ENCODE data around the gene RELN.

Gene RELN

DNA sequence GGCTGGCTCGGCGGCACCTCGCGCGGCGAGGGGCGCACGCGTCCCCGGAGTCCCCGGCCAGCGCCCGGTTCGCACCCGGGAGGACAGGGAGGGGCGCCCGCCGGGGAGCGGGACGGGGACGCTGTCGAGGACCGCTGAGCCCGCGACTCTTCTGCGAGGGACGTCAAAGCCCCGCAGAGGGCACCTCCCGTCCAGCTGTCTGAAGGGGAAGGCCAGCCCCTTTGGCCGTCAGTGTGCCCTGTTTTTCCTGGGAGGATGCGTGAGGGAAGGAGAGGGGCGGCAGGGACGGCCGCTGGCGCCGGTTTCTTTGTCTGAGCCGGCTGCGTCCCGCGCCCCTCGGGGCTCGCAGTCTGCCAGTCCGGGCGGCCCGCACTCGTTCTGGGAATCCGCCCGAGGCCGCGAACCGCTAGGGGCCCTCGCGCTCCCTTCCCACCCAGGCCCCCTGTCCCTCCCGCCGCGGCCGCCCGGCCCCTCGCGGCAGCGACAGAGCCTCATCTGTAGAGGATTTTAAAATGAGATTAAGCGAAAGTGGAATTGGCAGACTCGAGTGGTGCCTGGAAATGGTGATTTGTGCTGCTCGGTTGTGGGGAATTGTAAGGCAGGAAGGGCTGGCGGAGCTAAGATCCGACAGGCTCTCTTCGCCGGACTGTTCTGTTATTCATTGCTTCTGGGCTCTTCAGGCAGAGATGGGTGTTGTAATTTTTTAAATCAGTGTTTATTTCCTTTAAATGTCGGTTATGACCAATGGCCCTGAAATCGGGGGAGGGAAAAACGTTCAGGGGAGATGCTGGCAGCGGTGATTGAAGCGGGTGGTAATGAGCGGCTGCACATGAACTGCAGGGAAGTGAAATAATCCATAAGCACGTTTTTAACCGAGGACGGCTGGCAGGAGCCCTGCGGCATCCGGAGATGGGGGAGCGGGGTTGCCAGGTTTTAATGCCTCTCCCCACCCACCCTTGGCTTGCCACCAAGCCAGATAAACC is 618 bp upstream of the RELN start:
- no peak for DNase-seq (ENCODE audit: low read depth)

DNA sequence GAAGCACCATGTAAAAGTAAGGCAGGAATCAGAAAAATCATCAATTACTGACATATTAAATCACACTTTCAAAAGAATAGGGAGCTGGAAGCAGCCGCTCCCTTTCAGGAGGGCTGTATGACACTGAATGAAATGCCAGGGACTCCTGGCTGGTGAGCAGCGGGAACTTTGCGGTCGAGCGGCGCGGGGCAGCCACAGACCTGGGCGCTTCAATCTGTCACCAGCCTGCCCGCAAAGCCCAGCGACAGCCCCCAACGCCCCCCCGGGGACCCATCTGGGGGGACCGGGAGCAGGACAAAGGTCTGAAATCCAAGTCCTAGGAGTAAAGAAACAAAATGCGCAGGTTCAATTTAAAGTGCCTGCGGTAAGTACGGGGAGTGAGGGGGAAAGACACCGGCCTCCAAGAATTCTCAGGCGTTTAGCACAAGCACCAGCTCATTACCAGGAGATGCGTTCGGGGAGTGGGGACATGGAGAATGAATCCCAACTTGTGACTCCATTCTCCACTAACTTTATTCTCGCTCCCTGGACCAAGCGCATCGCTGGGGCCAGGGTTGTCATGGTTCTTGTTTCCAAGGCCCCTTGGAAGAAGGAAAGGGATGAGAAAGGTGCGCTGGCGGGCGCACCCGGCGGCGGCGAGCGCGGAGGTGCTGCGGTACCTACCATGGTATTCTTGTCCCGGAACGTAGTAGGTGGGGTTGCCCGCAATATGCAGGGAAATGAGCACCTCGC is 824 bp downstream of the RELN start:
- no peak for DNase-seq (ENCODE audit: low read depth)

DNA sequence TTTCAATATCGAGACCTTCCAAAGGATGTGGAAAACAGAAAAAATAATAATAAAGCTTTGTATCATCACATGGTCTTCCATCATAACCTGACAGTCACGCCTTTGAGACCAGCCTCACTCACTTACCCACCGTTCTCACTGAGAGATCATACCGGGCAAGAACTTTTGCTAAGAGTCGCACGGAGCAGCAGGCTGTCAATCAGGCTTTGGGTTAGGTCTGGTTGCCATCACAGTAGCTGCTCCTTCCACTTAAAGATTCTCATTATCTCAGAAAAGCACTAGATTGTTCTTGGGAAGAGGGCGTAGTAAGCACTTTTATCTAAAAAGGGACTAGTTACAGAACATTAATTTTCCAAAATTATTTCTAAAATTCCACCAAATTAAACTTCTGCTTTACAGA is 2.0 kb downstream of the RELN start:
- no peak for DNase-seq (ENCODE audit: low read depth)

DNA sequence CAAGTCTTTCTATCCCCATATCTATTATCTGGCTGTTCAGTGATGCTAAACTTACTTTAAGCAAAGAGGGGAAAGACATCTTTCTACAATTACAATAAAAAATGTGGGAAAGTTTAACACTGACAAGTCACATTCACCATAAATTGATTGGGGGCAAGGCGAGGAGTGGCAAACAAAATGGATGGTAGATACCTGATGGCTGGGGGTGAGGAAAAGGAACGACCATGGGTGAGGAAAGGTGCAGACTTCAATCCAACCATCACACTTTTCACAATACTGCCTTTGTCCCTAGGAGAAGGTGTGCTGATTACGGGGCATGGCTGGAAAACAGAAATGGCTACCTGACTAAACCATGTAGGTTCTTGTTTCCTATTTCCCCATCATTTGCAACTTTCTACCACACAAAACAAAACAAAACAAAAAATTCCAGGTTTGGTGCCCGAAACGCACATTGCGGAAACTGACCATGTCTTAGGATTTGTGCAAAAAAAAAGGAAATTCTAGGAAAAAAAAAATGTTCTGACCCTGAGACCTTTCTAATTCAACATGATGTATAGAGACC is 3.8 kb downstream of the RELN start:
- no peak for DNase-seq (ENCODE audit: low read depth)

DNA sequence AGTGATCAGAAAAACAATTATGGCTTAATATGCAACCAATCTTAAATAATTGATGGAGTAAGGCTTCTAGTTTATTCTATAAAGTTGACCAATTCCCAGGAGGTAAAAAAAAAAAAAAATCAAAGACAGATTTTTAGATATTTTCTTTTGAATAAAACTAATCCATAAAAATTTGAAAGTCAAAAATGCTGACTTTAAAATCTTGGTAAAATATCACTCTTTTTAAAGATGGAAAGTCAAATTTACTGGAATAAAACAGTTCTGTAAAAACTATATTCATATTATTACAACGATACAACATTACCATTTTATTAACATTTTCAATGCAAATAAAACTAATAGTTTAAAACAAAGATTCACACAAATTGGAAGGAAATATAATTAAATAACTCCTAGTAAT is 5.4 kb downstream of the RELN start:
- no peak for DNase-seq (ENCODE audit: low read depth)

DNA sequence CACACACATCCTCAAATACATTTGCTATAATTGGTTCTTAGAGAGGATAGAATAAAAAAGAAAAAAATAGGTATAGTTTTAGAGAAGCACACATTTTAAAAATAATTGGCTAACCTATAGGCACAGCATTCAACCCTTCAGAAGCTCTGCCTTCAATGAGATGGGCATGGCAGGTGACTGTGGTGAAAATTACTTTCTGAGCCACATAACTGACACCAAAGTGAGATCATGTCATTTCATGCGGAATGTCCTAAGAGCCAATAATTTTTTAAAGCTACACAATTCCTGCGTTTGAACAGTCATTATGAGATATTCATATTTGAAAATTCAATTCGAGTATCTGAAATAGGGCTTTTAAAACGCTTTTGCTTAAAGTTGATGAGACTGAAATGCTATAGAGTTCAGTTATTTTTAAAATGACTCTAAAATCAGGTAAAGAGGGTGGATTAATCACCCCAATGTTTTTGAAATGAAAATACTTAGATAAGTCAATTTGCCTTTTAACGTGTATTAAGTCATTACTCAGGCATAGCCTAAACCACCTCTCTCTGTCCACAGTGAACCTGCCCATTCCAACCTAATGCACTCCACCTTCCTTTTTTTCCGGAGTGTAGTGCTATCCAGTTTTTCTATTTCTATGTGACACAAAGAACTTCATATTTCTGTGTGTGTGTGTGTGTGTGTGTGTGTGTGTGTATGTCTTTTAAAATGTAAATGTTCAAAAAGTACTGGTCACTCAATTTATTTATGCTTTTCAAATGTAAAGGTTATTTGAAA is 6.1 kb downstream of the RELN start:
- DNase-seq (ENCODE audit: low read depth) = no peak

DNA sequence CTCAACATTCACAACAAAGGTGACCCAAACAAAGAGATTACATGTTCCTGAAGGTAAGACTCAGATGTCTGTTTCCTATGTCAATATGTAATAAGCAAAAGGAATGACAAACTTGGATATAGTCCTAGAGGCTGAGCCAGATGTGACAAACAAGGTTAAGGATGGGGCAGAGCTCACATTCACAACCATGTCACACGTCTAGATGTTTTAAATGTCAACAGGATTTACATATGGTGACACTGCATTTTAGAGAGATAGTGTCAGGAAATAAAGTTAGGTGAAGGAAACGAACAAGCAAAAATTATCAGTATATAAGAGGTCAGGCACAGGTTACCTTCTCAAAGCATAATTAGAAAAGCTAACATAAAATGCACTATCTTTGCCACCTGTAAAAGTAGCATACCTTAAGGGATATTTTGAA is 8.4 kb downstream of the RELN start:
- DNase-seq (ENCODE audit: low read depth) = no peak

DNA sequence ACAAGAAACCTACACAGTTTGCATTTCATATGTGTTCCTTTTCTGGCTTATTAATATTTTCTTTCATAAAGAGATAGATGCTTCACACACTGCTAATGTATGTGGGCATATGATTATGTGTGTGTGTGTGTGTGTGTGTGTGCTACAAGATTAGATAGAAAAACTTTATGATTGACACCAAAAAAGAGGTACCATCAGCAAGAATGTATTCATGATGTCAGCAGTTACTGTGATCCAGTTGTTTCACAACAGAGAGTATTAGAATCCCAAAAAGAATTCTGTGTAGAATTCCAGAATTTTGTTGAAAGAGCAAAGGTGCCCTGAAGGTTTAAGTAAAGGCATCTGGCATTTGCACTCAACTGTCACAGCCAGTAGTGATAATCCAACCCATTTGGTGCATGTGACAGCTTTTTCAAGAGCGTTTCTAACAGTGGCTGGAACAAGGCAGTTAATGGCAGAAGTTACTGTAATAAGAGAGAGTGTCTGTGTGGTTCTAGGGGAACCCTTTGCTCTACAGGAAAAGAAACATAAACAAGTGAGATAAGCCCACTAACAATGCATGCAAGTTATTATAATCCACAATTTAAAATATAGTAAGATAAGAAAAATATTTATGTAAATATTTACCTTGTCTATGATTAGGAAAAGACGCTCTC is 16.6 kb downstream of the RELN start:
- no peak for DNase-seq (ENCODE audit: low read depth)

DNA sequence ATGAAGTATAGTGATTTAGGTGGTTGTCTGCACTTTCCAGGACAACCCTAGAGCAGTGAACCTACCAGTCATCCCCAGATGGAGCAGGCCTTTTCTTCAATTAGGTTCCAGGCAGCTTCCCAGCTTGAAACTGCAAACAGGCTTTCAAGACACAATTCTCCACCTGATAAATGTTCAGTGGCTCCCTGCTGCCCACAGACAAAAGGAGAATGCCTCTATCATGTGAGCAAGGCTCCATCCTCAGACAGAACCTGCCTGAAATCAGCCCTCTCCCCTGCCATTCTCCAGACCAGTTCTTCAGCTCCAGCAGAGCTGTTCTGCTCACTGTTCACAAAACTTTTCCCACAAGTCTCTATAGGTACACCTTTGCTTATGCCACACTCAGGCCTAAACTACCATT is 22.1 kb downstream of the RELN start:
- DNase-seq (ENCODE audit: low read depth) = no peak

DNA sequence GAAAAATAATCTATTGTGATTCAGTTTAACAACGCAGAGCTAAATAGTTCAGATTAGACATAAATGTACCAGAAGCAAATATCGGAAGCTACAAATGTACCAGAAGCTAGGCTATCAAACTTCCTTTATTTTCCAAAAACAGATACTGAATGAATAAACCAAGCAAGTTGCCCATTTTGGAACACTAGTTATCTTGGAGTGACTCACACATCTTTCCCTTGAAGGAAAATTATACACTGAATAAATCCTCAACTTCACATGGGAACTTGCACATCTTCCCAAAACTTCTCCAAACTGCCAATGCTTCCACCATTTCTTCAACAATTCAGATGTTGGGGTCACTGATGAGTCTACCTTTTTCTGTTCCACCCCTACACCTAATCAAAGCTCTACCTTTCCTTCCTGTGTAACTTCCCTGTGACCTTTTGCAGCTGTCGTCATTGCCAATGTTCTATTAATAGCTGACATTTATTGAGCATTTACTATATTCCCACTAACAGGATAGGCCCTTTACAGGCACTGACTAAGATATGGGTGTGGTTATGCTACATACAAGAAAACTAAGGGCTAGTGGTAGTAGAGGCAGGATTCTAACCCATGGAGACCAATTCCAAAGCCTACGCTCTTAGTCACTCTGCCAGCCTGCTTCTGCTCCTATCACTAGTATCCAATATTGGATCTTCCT is 22.7 kb downstream of the RELN start:
- no peak for DNase-seq (ENCODE audit: low read depth)

DNA sequence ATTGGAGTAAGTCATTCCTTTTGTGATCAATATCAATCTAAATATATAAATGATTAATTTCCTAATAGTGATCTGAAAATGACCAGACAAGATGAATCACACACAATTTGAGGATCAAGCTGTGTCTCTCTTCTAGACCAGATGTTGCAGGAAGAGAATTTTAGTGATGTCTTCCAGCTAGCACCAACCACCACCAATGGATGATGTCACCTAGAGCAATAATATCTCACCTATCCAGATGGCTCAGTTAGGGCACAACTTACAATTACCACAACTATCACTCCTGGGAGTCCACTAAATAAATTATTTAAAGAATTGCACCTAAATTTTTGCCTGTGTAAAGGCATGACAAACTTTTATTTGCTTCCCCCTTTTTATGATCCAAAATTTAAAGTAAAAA is 25.2 kb downstream of the RELN start:
- DNase-seq (ENCODE audit: low read depth) = no peak

DNA sequence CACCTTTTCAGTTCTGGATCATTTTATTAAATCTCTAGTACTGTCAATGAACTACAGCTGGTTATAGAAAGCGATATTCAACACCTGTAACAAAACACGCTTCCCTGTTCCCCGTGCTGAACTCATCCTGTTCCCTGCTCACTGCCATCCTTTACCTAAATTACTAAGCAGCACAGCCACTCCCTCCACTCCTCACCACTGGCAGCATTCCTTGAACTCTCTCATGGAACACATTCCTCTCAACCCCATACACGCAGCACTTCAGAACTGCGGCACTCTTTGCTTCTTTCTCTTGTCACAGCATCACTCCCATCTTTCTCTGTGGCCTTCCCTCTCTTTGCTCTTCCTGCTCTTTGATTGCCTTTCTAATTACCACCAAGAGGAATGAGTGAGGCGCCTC is 27.4 kb downstream of the RELN start:
- no peak for DNase-seq (ENCODE audit: low read depth)

DNA sequence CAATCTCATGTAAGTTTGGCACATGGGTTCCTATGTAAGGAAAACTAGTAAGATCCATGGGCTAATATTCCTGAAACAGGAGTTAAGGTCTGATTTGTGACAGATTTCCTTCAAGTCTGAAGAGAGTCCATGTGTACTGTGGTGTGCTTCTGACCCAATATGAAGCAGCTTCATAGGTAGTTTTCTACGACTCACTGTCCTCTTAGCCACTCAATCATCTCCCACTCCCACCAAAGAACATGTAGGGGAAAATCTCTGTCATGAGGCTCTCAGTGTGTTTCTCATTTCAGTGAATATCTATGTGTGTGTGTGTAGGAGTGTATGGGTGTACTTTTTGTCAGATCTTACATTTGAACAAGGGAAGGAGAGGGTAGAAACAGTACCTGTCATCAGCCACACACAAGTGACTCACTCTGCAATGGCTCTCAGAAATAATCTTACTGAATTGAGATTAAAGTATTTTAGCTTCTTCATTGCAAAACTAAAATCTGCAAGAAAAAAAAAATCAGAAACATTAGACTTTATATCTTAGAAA is 31.1 kb downstream of the RELN start:
- no peak for DNase-seq (ENCODE audit: low read depth)

DNA sequence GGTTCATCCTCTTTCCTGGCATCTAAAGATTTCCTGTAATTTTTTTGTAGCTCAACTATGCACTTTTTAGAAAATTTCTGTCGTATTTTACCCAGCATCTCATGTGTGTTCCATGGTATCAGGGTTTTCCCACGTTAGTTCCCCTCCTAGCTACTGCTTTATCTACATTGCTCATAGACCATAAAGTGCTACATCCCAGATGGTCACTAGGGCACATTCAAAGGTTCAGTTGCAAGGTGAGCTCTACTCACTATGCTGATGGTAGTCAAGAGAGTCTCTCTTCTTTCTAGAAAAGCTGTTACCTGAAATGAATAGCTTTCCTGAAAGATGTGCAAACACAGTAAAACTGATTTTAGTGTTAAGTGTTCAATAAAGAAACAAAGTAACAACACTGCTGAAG is 33.5 kb downstream of the RELN start:
- DNase-seq (ENCODE audit: low read depth) = no peak

DNA sequence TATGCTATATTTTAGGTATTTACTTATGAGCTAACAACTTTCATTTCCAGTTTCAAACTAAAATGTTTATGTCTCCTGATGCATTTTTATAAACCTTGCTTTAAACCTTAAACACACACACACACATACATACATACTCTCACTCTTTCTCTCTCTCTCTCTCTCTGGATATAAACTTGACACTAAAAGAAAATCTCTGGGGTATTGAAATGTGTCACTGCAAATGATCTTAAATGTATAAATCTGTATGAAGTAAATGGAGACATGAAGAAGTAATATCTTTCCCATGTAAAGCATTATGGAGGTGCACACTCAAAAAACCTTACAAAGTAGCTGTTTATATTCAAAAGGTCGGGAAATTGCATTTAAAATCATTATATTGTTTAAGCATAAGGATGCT is 37.0 kb downstream of the RELN start:
- no peak for DNase-seq (ENCODE audit: low read depth)

DNA sequence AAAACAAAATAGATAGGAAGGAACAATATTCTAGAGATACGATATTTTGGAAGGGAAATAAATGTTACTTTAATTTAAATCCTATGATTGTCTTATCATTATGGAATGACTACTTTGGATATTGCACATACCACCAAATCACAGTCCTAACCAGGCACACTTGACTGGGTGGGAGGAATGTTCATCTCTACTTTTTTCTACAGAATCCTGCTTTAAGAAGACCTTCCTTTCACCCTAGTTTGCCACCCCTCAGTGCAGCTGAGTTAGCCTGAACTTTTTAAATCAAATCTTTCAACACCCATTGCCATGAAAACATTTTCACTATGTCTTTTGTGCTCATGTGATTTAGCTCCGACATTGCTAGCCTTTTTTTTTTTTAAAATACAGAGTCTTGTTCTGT is 38.1 kb downstream of the RELN start:
- no peak for DNase-seq (ENCODE audit: low read depth)

DNA sequence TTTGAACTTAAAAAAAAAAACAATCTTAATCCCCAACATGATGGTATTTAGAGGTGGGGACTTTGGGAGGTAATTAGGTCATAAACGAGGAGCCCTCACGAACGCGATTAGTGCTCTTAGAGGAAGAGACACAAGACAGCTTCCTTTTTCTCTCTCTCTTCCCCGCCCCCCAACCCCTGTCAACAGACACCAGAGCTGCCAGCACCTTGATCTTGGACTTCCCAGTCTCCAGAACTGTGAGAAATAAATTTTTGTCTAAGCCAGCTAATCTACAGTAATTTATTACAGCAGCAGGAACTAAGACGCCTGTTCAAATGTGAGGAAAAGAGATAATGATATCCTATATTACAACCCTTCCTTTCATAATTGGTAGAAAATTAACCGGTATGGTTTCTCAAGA is 40.1 kb downstream of the RELN start:
- no peak for DNase-seq (ENCODE audit: low read depth)

DNA sequence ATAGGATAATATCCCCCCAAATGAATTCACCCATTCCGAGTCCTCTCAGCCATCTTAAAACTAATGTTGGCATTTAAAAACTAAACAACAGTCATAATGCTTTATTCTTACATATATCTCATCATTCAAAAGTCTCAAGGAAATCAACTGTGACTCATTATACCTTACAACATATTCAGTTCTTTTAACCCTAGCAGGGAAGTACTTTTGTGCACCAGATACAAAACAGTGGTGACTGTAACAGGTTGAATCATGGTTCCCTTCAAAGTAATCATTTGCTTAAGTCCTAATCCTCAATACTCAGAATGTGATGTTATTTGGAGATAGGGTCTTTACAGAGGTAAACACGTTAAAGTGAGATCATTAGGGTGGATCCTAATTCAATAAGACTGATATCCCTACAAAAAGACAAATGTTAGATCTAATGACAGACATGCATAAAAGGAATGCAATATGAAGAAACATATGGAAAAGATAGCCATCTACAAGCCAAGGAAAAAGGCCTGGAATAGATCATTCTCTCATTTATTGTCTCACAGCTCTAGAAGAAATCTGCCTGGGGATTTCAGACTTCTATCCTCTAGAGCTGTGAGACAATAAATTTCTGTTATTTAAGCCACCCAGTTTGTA is 42.3 kb downstream of the RELN start:
- no peak for DNase-seq (ENCODE audit: low read depth)

DNA sequence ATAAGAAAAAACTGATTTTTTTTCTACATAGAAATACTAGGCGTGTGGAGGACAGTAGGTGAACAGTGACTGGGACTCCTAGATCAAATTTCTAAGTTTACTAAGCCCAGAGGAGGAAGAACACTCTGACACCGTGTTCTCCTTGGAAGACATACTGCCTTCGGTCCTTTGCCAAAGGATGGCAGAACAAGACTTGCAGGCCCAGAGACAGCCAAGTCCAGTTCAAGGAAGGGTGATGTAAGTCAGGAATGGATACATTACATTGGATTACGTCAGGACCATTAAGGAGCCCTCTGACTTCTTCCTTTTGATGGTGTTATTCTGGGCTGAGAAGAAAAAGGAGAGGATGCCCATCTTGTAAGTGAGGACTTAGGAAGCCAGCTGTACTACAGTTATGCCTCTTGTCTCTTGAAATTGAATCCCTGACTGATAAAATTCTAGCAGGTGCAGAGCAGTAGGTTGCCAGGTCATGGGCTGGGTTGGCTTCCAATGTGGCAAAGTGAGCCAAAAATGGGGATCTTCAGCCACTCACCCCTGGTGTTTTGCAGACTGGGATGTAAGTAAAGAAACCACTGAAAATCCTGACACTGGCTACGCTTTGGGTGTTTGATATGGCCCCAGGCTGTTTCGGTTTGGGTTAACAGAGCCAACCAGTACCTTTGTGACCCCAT is 45.1 kb downstream of the RELN start:
- no peak for DNase-seq (ENCODE audit: low read depth)

DNA sequence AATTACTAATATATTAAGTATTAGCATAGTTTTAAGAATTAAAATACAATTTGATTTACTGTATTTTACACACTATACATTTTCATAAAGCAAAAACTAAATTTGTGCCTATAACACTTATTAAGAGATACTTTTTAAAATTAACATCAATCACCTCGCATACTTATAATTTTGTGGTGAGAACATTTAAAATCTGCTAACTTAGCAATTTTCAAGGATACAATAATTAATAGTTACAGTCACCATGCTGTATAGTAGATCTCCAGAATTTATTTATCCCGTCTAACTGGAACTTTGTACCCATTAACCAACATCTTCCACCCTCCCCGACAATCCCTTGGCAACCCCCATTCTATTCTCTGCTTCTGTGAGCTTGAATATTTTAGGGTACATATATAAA is 47.5 kb downstream of the RELN start:
- DNase-seq (ENCODE audit: low read depth) = no peak
